Large intestine (tissue), 3 donors: ENCODE data around the gene SPATA31D3. TPM values are rescaled to one million over a fixed set of nuclear protein-coding genes. Genes with fewer than 3 reads are reported as not detected.
"Not testable (repeated sequence)": the region's sequence is repeated elsewhere in the genome, so short reads cannot be mapped to it uniquely, and the experiment has no call there.

ENCODE experiments used
- DNase-seq, 2 donors: peaks; one replicate each; pipeline versions ENCODE4 v3.0.0 to v3.0.0-alpha.2; 2013
- H3K27ac ChIP-seq: one replicate; pipeline ENCODE4 v1.5.1; 2013; ENCODE audit warnings: low read length
- H3K27me3 ChIP-seq: 2 replicates; pipeline ENCODE4 v1.6.1; 2013; ENCODE audit warnings: low read length; ENCODE audit not compliant: control insufficient read depth, insufficient read depth
- H3K36me3 ChIP-seq: 2 replicates; pipeline ENCODE4 v1.6.1; 2013; ENCODE audit warnings: low read length; ENCODE audit not compliant: control insufficient read depth, insufficient read depth
- H3K4me1 ChIP-seq: one replicate; pipeline ENCODE4 v1.6.1; 2013; ENCODE audit warnings: low read length; ENCODE audit not compliant: control insufficient read depth, insufficient read depth
- H3K4me3 ChIP-seq: one replicate; pipeline ENCODE4 v1.5.1; 2013; ENCODE audit warnings: low read length
- H3K9me3 ChIP-seq: one replicate; pipeline ENCODE4 v1.6.1; 2013; ENCODE audit warnings: mild to moderate bottlenecking, low read depth, low read length, moderate library complexity; ENCODE audit not compliant: control insufficient read depth
- WGBS: methylation state at CpG from one replicate; pipeline ENCODE4 v1.1.5; 2013; ENCODE audit warnings: low lambda C conversion rate; ENCODE audit not compliant: insufficient coverage; 5-methylcytosine and 5-hydroxymethylcytosine counted together
- polyA plus RNA-seq: library from polyadenylated mRNA; unstranded; fragments of 120-200 nt; gene quantifications from one replicate; pipeline ENCODE4 v1.2.1, GENCODE V29; 2013

SPATA31D3 gene
- polyA plus RNA-seq, 1 donor, result not detected

- no peak overlapping the region for H3K27ac ChIP-seq
- no peak overlapping the region for H3K4me3 ChIP-seq
- WGBS, result no CpG with 5 or more reads among the region's 11 CpGs
- H3K4me1 ChIP-seq, result no peaks in the 10 kb centered on the region
- peaks cover 4% of the 10 kb centered on the region for H3K9me3 ChIP-seq
- no peaks in the 10 kb centered on the region for H3K27me3 ChIP-seq
- DNase-seq, result no peak
- no peaks in the 10 kb centered on the region for H3K36me3 ChIP-seq
Observed at GRCh38 chr9:81976351-81976750, 33.1 kb downstream of the SPATA31D3 start.

GRCh38 chr9:81979196-81979595 is 35.9 kb downstream of the SPATA31D3 start:
- Histone ChIP-seq H3K27me3 (no peaks in the 10 kb centered on the region), H3K4me3 (no peak overlapping the region), H3K36me3 (no peaks in the 10 kb centered on the region), H3K9me3 (peaks cover 4% of the 10 kb centered on the region), H3K27ac (no peak overlapping the region), H3K4me1 (no peaks in the 10 kb centered on the region)
- no CpG with 5 or more reads among the region's 2 CpGs for WGBS
- no peak for DNase-seq

GRCh38 chr9:81980568-81980967 is 37.3 kb downstream of the SPATA31D3 start:
- H3K36me3 ChIP-seq, result no peaks in the 10 kb centered on the region
- no peaks in the 10 kb centered on the region for H3K27me3 ChIP-seq
- no peaks in the 10 kb centered on the region for H3K4me1 ChIP-seq
- no peak overlapping the region for H3K4me3 ChIP-seq
- H3K27ac ChIP-seq, result no peak overlapping the region
- peaks cover 4% of the 10 kb centered on the region for H3K9me3 ChIP-seq
- DNase-seq, result no peak

GRCh38 chr9:81981883-81982282 is 38.6 kb downstream of the SPATA31D3 start:
- 100% methylated on average over 1 of the region's 4 CpGs for WGBS
- Histone ChIP-seq H3K36me3 (no peaks in the 10 kb centered on the region), H3K4me3 (no peak overlapping the region)

GRCh38 chr9:81984928-81985327 is 41.6 kb downstream of the SPATA31D3 start:
- no peak for DNase-seq
- Histone ChIP-seq H3K27me3 (no peaks in the 10 kb centered on the region), H3K4me3 (no peak overlapping the region), H3K4me1 (no peaks in the 10 kb centered on the region), H3K9me3 (no peaks in the 10 kb centered on the region), H3K36me3 (no peaks in the 10 kb centered on the region), H3K27ac (no peak overlapping the region)
- WGBS, result no CpG with 5 or more reads among the region's 6 CpGs

More at GRCh38 chr9:81981883-81982282, 38.6 kb downstream of the SPATA31D3 start:
- Histone ChIP-seq H3K9me3 (peaks cover 2% of the 10 kb centered on the region), H3K27me3 (no peaks in the 10 kb centered on the region), H3K4me1 (no peaks in the 10 kb centered on the region), H3K27ac (no peak overlapping the region)
- no peak for DNase-seq

GRCh38 chr9:81986051-81986450 is 42.8 kb downstream of the SPATA31D3 start:
- no peaks in the 10 kb centered on the region for H3K4me1 ChIP-seq
- no peak overlapping the region for H3K27ac ChIP-seq
- H3K36me3 ChIP-seq, result no peaks in the 10 kb centered on the region
- H3K27me3 ChIP-seq, result no peaks in the 10 kb centered on the region
- no peak overlapping the region for H3K4me3 ChIP-seq
- no CpG with 5 or more reads among the region's 1 CpG for WGBS
- DNase-seq, result no peak
- no peaks in the 10 kb centered on the region for H3K9me3 ChIP-seq

GRCh38 chr9:81988472-81988871 is 45.2 kb downstream of the SPATA31D3 start, which contains the start of gene SPATA31D1:
TSS of gene SPATA31D1 (plus strand) at chr9:81988772. CDS start at chr9:81988819, 47 bp downstream.
- H3K27ac ChIP-seq, H3K4me1 ChIP-seq, H3K36me3 ChIP-seq, H3K9me3 ChIP-seq, H3K27me3 ChIP-seq, DNase-seq, H3K4me3 ChIP-seq: not testable (repeated sequence)
- 100% methylated on average over 1 of the region's 1 CpG for WGBS

GRCh38 chr9:81989700-81990099 is 46.4 kb downstream of the SPATA31D3 start:
- no peak overlapping the region for H3K4me3 ChIP-seq
- H3K4me1 ChIP-seq, result no peaks in the 10 kb centered on the region
- no peaks in the 10 kb centered on the region for H3K27me3 ChIP-seq
- no peaks in the 10 kb centered on the region for H3K36me3 ChIP-seq
- H3K9me3 ChIP-seq, result no peaks in the 10 kb centered on the region
- H3K27ac ChIP-seq, result no peak overlapping the region
- DNase-seq, result no peak
- no CpG with 5 or more reads among the region's 1 CpG for WGBS

- Histone ChIP-seq H3K27me3 (no peaks in the 10 kb centered on the region), H3K27ac (no peak overlapping the region), H3K36me3 (no peaks in the 10 kb centered on the region), H3K9me3 (no peaks in the 10 kb centered on the region), H3K4me1 (no peaks in the 10 kb centered on the region), H3K4me3 (no peak overlapping the region)
- no peak for DNase-seq
- WGBS, result no CpG with 5 or more reads among the region's 5 CpGs
Observed at GRCh38 chr9:81993656-81994055, 50.4 kb downstream of the SPATA31D3 start.
